HG03460 (cell line): ENCODE data around the gene STXBP1.
"Not testable (repeated sequence)": the region's sequence is repeated elsewhere in the genome, so short reads cannot be mapped to it uniquely, and the experiment has no call there.

Experiments used
- ATAC-seq: cut with Tn5 transposase; IDR thresholded peaks from one replicate; pipeline ENCODE4 v1.9.1; 2021; ENCODE audit not compliant: unreplicated experiment

STXBP1 gene

GRCh38 chr9:127577194-127577593 is 34.9 kb upstream of the STXBP1 start:
- ATAC-seq = not testable (repeated sequence)

- ATAC-seq = no peak
Observed at GRCh38 chr9:127578627-127578951, 33.5 kb upstream of the STXBP1 start.

- ATAC-seq = peak; percentile 56
Observed at GRCh38 chr9:127578952-127579853, 32.9 kb upstream of the STXBP1 start.

GRCh38 chr9:127580366-127580765 is 31.7 kb upstream of the STXBP1 start:
- ATAC-seq = no peak

- ATAC-seq = no peak
Observed at GRCh38 chr9:127580879-127581475, 31.1 kb upstream of the STXBP1 start.

- ATAC-seq = not testable (repeated sequence)
Observed at GRCh38 chr9:127584474-127584805, 27.6 kb upstream of the STXBP1 start.

GRCh38 chr9:127585161-127585819 is 26.8 kb upstream of the STXBP1 start:
- no peak for ATAC-seq

- no peak for ATAC-seq
Observed at GRCh38 chr9:127586096-127586495, 26.0 kb upstream of the STXBP1 start.

- ATAC-seq = no peak
Observed at GRCh38 chr9:127586537-127586936, 25.5 kb upstream of the STXBP1 start.

GRCh38 chr9:127587966-127588365 is 24.1 kb upstream of the STXBP1 start:
- ATAC-seq = no peak

GRCh38 chr9:127588740-127589506 is 23.2 kb upstream of the STXBP1 start:
- ATAC-seq = no peak

- ATAC-seq = no peak
Observed at GRCh38 chr9:127589955-127590370, 22.1 kb upstream of the STXBP1 start.

GRCh38 chr9:127595611-127596010 is 16.5 kb upstream of the STXBP1 start:
- ATAC-seq = no peak

- no peak for ATAC-seq
Observed at GRCh38 chr9:127598839-127599549, 13.1 kb upstream of the STXBP1 start.

- no peak for ATAC-seq
Observed at GRCh38 chr9:127599550-127599891, 12.6 kb upstream of the STXBP1 start.

GRCh38 chr9:127603226-127603625 is 8.9 kb upstream of the STXBP1 start:
- no peak for ATAC-seq

GRCh38 chr9:127606043-127606442 is 6.0 kb upstream of the STXBP1 start:
- no peak for ATAC-seq

GRCh38 chr9:127608104-127608966 is 3.7 kb upstream of the STXBP1 start:
- ATAC-seq = no peak

GRCh38 chr9:127611603-127611898 is 526 bp upstream of the STXBP1 start:
- ATAC-seq = no peak

- ATAC-seq = no peak
Observed at GRCh38 chr9:127612939-127613582, 984 bp downstream of the STXBP1 start.
